Left ventricle myocardium inferior (tissue), 1 donor: Measurements from ENCODE around the gene ANKRD27. TPM values are rescaled to one million over a fixed set of nuclear protein-coding genes. Genes with fewer than 3 reads are reported as not detected.

Experiments used
- DNase-seq: peaks from one replicate; pipeline ENCODE4 v3.0.0-alpha.2; 2020
- H3K27ac ChIP-seq: fragments of 200-600 bp; replicated peaks from 2 replicates; pipeline ENCODE4 v1.8.0; 2021
- H3K27me3 ChIP-seq: fragments of 200-600 bp; 2 replicates; pipeline ENCODE4 v1.8.0; 2021; ENCODE audit warnings: low read depth
- H3K36me3 ChIP-seq: fragments of 200-600 bp; 2 replicates; pipeline ENCODE4 v1.8.0; 2021
- H3K4me1 ChIP-seq: fragments of 200-600 bp; 2 replicates; pipeline ENCODE4 v1.8.0; 2021
- H3K4me3 ChIP-seq: fragments of 200-600 bp; 2 replicates; pipeline ENCODE4 v1.8.0; 2021; ENCODE audit warnings: mild to moderate bottlenecking, moderate library complexity
- H3K9me3 ChIP-seq: fragments of 200-600 bp; replicated peaks from 2 replicates; pipeline ENCODE4 v1.8.0; 2021
- intact Hi-C: fragments of 100-400 bp; cut with micrococcal nuclease; formaldehyde crosslinking; loops from one replicate; pipeline ENCODE4 v1.11.0; 2022
- total RNA-seq: library from RNA; stranded (reverse); fragmentation: NEBNext Ultra II Directional; extraction: Animal tissue kit (Norgen Biotek cat#: 25700); gene quantifications from one replicate; pipeline ENCODE4 v1.2.1, GENCODE V29; 2021
- TF ChIP-seq, protein P1 (sequence below): fragments of 200-600 bp; IDR thresholded peaks from 2 replicates; pipeline ENCODE4 v1.8.0; 2021; ENCODE audit warnings: antibody characterized with exemption, mild to moderate bottlenecking, borderline replicate concordance
- donor health status: DM: no; HTN: yes; CAD: no; lungs with severe emphysema.

Gene ANKRD27
- total RNA-seq, 1 donor from 2014 or later: 18.0 TPM

DNA sequence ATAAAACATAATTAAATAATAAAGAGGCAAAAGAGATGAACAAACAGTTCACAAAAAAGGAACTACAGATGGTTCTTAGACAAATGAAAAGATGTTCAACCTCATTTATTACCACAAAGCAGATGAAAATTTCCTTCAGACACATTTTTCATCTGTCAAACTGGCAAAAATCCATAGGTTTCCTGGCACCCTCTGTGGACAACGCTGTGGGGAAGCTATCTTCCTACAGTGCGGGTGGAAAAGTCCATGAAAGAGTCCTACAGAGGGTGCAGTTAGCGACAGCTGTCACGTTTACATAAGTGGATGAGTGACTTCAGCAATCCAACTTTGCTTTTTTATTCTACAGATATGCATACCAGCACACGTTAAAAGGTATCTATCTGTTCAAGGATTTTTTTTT, 124.3 kb downstream of the ANKRD27 start:
- intact Hi-C loops: no loop called here

More for the DNA sequence above, 124.3 kb downstream of the ANKRD27 start:
- Histone ChIP-seq H3K27ac (no peak overlapping the region), H3K36me3 (no peaks in the 10 kb centered on the region), H3K4me3 (no peak overlapping the region), H3K9me3 (no peaks in the 10 kb centered on the region), H3K4me1 (no peaks in the 10 kb centered on the region), H3K27me3 (peaks cover 16% of the 10 kb centered on the region)
- TF ChIP-seq, protein P1, sequence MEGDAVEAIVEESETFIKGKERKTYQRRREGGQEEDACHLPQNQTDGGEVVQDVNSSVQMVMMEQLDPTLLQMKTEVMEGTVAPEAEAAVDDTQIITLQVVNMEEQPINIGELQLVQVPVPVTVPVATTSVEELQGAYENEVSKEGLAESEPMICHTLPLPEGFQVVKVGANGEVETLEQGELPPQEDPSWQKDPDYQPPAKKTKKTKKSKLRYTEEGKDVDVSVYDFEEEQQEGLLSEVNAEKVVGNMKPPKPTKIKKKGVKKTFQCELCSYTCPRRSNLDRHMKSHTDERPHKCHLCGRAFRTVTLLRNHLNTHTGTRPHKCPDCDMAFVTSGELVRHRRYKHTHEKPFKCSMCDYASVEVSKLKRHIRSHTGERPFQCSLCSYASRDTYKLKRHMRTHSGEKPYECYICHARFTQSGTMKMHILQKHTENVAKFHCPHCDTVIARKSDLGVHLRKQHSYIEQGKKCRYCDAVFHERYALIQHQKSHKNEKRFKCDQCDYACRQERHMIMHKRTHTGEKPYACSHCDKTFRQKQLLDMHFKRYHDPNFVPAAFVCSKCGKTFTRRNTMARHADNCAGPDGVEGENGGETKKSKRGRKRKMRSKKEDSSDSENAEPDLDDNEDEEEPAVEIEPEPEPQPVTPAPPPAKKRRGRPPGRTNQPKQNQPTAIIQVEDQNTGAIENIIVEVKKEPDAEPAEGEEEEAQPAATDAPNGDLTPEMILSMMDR: no peak
- no peak for DNase-seq

Other genes with a start within 250 kb of the ANKRD27 start
- gene PDCD5, start 94.0 kb downstream of the ANKRD27 start, total RNA-seq: 110 TPM
- gene RGS9BP, start 668 bp upstream of the ANKRD27 start, total RNA-seq: 8.6 TPM
- gene NUDT19, start 16.6 kb upstream of the ANKRD27 start, total RNA-seq: 22.7 TPM
- not detected for gene TDRD12, start 44.6 kb upstream of the ANKRD27 start, total RNA-seq
- not detected for gene SLC7A9, start 194.6 kb upstream of the ANKRD27 start, total RNA-seq